T-helper 9 cell (primary cell): ENCODE results near the gene ACAP3.

Source experiments
- DNase-seq: peaks from one replicate; pipeline ENCODE4 v3.0.0-alpha.2; 2020

ACAP3 gene

DNA sequence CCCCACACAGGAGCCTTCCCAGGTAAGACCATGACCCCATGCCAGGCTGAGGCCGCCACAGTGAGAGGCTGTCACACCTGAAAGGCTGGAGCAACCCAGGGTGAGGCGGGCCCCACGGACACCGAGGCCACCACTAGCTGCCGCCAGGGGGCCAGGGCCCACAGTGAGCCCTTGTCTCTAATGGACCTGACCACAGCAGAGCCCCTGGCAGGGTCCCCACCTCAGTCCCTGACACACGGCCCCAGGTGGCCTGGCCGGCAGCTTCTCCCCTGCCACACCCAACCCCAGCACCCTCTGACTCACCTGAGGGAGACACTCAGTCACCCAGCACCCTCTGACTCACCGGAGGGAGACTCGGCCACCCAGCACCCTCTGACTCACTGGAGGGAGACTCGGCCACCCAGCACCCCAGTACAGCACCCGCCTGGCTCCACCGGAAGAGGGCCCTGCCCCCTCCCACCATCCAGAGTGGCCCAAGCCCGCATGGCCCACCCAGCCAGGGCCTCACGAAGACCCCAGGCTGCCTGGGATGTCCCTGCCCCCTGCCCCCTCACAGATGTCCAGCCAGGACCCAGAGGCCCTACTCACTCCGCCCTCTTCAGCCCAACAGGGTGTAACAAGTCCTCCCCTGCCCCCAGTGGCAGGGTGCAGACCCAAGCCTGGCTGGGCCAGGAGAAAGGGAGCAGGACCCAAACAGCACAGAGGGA is 37.1 kb upstream of the ACAP3 start:
- no peak for DNase-seq

DNA sequence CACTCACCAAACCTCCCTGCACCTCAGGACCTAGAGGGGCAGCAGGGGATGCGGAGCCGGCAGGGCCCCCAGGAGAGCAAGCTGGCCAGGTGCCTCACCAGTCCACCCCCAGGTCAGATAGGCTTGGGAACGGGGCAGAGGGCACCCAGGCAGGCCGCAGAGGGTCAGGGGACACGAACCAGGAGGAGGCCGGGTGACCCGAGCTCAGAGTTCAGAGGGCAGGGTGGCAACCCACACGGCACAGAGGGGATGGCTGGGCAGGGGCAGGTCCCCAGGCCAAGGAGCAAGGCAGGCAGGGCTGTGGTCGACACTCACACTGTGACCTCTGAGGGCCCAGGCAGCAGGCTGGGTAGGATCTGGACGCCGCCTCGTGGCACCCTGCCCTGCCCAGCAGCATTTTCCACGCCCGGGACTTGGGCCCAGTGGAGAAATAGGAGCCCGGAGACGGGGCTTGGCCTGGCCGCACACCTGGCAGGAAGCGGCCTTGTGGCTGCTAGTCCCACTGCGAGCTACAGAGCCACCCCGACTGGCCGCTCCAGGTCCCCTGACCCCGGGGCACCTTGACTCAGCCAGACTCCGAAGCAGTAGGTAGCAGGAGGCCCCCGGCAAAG is 36.2 kb upstream of the ACAP3 start:
- DNase-seq, result no peak

DNA sequence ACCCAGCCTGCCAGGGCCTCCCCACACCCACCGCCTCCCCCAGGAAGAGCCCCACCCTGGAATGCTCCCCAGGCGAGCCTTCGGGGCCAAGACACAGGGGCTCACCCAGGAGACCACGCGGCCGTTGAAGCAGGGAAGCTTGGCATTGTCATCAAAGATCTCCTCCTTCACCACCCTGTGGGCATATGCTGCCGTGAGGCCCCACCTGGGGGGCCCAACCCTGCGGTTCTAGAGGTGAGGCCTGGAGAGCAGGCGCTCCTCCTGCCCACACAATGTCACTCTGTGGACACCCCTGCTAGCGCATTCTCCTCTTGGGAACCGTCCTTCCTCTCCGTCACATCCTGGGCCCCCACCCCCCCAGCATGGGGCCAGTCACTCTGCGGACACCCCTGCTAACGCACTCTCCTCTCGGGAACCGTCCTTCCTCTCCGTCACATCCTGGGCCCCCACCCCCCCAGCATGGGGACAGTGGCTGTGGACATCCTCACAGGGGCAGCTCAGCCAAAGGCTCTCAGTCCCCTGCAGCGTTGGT is 34.9 kb upstream of the ACAP3 start:
- no peak for DNase-seq

DNA sequence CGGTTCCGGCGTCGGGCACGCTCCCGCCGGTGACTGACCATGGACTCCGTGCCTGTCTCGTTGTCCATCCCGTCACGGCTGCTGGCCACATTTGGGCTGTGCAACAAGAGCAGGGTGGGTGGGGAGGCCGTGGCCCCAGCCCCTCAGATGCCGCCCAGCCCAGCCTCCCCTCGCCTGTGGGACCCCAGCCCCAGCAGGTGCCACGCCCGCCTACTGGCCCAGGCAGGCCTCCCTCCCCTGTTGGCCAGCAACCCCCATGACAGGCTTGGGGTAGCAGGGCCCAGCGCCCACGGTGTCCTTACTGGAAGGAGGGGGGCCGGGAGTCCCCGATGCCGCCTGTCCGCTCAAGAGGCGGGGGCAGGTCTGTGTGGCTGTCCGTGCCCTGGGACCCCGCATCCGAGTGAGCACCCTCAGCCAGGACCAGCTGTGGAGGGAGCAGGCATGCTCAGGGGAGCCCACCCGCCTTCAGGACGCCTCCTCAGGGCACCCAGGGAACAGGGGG is 34.4 kb upstream of the ACAP3 start:
- no peak for DNase-seq

DNA sequence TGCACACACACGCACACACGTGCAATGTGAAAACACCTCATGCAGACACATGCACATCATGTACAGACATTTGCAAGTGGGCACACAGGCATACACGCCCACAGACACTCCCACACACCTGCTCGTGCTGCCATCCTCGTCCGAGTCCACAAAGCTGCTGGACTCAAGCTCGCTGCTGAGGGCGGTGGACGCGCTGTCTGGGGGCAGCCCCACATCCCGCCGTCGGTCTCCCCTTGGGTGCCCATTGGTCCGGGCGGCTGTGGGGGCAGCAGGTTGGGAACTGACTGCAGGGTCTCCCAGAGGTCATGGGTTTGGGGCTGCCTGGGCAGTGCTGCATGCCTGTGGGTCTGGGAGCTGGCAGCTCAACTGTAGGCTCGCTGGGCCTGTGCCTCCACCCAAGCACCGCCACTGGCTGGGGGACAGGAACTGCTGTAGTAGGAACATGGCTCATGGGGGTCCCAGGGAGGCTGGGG is 33.9 kb upstream of the ACAP3 start:
- no peak for DNase-seq

DNA sequence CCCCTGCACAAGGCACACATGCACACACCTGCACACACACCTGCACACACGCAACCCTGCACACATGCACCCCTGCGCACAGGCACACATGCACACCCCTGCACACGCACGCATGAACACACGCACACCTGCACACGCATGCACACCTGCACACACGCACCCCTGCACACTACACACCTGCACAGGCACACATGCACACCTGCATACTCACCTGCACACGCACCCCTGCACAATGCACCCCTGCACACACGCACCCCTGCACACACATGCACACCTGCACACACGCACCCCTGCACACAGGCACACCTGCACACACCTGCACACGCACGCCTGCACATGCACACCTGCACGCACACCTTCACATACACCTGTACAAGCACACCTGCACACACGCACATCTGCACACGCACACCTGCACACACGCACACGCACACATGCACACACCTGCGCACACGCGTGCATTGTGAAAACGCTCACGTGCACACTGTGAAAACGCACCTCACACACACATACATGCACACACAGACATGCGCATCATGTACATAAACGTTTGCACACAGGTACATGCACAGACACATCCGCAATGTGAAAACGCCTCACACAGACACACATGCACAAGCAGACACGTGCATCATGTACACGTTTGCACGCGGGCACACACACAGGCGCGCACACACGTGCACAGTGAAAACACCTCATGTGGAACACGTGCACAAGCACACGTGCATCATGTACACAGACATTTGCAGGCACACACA is 33.2 kb upstream of the ACAP3 start:
- DNase-seq, result no peak

DNA sequence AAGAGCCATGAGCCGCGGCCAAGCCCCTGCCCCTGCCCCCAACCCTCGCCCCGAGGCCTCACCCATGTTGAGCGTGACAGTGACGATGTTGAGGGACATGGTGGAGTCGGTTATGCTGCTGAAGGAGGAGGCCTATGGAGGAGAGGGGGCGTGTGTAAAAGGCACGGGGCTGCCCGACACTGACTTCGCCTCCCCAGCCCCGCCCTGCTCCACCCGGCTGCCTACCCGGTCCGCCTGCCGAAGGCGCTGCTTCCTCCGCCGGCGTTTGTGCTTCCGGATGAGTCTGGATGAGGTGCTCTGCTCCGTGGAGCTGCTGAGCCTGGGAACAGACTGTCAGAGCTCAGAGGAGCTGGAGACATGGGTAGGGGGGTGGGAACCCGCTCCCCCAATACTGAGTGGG is 32.5 kb upstream of the ACAP3 start:
- no peak for DNase-seq

DNA sequence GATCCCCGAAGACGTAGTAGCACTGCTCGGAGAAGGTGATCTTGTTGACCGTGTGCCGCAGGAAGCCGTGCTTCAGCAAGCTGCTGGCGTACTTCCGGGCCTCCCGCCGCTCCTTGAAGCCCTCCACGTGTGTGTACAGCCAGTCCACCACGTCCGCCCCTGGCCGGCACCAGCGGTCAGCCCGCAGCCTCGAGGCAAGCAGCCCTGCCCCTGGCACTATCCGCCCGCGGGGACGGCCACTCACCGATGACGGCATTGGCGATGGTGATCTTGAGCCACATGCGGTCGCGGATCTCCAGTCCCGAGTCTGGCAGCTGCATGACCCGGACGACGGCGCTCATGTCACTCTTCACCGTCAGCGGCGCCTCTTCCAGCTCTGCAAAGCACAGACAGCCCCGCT is 30.5 kb upstream of the ACAP3 start:
- DNase-seq, result no peak

DNA sequence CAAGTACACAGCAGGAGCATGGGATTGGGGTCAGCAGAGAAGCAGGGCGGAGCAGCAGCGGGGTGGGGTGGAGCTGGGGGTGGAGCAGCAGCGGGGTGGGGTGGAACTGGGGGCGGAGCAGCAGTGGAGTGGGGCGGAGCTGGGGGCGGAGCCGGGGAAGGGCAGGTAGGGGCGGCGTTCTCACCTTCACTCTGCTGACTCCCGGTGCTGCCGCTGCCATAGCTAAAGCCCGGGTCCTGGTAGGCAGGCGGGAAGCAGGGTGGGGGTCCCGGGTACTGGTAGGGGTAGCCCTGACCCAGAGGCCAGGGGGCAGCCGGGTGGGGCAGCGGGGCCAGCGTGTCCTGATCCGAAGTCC is 30.0 kb upstream of the ACAP3 start:
- DNase-seq, result no peak

DNA sequence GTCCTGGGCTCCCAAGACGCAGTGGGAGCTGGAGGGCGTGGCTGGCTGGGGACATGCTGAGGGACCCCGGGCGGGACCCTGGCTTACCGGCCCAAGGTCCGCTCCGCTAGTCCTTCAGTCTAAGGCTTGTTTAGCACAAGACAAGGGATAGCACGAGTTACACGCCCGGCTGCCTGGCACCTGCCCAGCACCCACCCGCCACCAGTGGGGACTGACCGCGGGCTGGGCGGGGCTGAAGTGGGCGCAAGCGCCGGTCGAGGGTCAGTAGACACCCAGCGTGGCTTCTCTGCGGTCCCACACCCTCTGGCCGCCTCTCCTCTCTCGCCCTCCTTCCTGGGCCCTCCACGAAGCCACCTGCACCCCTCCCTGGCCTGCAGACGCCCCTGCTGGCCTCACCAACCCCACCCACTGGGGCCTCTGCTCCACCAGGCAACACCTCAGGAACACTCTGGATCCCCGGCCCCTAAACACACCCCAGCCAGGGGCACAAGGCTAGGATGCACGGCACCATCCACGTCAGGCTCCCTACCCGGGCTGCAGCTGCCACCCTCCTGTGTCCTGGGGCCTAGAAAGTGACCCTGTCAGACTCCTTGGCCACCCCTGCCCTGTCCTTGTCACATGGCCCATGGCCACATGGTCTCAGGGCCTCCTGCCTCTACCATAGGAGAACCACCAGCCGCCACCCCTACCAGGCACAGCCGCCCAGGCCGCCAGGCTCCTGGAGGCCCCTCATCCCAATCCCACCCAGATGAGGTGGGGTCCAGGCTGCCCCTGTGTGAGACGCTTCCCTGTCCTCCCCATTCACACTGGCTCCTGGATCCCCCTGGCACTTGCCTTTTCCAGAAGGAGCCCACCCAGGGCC is 29.4 kb upstream of the ACAP3 start:
- no peak for DNase-seq

DNA sequence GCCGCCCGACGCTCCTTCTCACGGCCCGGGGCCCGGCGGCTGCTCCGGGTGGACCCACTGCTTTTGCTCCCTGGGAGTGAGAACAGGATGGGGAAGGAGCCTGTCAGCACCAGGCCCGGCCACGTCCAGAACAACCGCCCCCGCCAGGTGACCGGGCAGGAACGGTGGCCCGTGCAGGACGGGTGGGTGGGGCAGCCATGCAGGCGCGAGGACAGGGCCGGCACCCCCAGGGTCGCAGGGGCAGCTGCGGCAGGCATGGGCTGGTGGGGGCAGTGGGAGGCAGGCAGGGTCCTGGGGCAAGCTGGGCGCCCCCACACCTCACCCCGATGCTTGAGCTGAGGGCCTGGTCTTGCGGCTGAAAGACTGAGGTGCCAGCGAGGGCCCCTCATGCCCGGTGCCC is 28.7 kb upstream of the ACAP3 start:
- no peak for DNase-seq

DNA sequence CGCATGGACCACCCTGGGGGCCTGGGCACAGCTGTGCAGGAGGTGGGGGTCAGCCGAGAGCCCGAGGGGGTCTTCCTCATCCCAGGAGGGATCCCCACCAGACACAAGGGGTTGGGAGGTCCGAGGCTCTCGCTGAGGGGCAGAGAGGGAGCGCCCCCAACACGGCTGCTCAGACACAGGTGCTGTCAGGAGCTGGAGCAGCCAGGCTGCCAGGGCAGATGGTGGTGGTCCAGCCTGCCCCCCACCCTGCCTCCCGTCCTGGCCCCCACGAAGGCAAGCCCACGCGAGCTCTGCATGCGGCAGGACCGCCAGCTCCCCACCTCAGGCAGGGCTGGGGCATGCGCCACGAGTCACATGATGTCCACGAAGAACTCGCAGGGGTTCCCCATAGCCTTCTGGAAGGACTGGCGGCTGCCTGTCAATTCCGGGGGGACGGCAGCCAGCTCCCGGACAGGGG is 28.1 kb upstream of the ACAP3 start:
- DNase-seq, result no peak

DNA sequence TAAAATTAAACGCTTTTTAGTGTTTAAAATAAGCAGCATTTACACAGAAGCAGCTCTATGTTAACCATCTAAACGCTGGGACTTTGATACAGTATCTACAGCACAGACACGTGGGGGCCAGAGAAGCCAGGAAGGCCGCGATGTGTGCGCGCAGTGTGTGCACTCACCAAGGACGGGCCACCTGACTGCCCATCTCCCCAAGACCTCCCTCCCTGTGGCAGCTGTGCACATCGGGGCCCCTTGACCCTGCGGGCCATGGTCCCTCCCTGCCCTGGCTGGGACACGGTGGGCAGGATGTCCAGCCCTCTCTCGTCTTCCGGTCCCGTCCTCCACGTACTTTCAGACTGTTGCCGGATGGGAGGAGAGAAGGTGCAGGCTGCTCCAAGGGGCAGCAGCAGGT is 27.6 kb upstream of the ACAP3 start:
- DNase-seq, result no peak

DNA sequence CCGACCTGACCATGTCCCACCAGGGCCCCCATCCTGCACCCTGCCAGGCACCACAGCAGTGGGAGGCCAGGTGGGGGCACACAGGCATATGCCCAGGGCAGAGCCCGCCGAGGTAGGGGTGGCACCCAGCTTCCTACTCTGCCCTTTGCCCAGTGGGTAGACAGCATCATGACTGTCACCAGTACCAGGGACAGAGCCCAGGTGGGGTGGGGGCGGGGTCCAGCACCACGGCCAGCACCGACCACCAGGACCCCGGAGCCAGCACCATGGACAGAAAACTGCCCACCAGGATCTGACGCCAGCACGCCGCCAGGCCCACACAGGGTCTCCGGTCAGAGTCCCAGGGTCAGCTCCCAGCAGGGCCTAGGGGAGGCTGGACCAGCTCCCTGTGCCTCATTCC is 27.1 kb upstream of the ACAP3 start:
- DNase-seq, result no peak

DNA sequence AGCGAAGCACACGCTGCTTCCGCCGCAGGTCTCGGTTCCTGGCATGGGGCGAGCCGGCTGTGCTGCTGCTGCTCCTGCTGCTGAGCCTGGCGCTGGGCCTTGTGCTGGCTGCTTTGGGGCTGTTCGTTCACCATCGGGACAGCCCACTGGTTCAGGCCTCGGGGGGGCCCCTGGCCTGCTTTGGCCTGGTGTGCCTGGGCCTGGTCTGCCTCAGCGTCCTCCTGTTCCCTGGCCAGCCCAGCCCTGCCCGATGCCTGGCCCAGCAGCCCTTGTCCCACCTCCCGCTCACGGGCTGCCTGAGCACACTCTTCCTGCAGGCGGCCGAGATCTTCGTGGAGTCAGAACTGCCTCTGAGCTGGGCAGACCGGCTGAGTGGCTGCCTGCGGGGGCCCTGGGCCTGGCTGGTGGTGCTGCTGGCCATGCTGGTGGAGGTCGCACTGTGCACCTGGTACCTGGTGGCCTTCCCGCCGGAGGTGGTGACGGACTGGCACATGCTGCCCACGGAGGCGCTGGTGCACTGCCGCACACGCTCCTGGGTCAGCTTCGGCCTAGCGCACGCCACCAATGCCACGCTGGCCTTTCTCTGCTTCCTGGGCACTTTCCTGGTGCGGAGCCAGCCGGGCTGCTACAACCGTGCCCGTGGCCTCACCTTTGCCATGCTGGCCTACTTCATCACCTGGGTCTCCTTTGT is 26.0 kb upstream of the ACAP3 start:
- no peak for DNase-seq

DNA sequence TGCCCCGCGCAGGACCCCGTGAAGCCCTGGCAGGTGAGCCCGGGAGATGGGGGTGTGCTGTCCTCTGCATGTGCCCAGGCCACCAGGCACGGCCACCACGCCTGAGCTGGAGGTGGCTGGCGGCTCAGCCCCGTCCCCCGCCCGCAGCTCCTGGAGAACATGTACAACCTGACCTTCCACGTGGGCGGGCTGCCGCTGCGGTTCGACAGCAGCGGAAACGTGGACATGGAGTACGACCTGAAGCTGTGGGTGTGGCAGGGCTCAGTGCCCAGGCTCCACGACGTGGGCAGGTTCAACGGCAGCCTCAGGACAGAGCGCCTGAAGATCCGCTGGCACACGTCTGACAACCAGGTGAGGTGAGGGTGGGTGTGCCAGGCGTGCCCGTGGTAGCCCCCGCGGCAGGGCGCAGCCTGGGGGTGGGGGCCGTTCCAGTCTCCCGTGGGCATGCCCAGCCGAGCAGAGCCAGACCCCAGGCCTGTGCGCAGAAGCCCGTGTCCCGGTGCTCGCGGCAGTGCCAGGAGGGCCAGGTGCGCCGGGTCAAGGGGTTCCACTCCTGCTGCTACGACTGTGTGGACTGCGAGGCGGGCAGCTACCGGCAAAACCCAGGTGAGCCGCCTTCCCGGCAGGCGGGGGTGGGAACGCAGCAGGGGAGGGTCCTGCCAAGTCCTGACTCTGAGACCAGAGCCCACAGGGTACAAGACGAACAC is 25.2 kb upstream of the ACAP3 start:
- DNase-seq, result no peak

DNA sequence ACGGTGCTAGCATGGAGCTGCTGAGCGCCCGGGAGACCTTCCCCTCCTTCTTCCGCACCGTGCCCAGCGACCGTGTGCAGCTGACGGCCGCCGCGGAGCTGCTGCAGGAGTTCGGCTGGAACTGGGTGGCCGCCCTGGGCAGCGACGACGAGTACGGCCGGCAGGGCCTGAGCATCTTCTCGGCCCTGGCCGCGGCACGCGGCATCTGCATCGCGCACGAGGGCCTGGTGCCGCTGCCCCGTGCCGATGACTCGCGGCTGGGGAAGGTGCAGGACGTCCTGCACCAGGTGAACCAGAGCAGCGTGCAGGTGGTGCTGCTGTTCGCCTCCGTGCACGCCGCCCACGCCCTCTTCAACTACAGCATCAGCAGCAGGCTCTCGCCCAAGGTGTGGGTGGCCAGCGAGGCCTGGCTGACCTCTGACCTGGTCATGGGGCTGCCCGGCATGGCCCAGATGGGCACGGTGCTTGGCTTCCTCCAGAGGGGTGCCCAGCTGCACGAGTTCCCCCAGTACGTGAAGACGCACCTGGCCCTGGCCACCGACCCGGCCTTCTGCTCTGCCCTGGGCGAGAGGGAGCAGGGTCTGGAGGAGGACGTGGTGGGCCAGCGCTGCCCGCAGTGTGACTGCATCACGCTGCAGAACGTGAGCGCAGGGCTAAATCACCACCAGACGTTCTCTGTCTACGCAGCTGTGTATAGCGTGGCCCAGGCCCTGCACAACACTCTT is 24.5 kb upstream of the ACAP3 start:
- no peak for DNase-seq

DNA sequence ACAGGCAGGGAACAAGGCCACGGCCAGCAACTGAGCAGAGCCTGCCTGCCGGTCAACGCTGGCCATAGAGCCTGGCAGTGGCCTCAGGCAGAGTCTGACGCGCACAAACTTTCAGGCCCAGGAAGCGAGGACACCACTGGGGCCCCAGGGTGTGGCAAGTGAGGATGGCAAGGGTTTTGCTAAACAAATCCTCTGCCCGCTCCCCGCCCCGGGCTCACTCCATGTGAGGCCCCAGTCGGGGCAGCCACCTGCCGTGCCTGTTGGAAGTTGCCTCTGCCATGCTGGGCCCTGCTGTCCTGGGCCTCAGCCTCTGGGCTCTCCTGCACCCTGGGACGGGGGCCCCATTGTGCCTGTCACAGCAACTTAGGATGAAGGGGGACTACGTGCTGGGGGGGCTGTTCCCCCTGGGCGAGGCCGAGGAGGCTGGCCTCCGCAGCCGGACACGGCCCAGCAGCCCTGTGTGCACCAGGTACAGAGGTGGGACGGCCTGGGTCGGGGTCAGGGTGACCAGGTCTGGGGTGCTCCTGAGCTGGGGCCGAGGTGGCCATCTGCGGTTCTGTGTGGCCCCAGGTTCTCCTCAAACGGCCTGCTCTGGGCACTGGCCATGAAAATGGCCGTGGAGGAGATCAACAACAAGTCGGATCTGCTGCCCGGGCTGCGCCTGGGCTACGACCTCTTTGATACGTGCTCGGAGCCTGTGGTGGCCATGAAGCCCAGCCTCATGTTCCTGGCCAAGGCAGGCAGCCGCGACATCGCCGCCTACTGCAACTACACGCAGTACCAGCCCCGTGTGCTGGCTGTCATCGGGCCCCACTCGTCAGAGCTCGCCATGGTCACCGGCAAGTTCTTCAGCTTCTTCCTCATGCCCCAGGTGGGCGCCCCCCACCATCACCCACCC is 23.6 kb upstream of the ACAP3 start, which contains the start of gene TAS1R3:
TSS of gene TAS1R3 (plus strand) at position 213 of the 898 bp plus-strand sequence. CDS start at position 279, 66 bp downstream.
- no peak for DNase-seq

DNA sequence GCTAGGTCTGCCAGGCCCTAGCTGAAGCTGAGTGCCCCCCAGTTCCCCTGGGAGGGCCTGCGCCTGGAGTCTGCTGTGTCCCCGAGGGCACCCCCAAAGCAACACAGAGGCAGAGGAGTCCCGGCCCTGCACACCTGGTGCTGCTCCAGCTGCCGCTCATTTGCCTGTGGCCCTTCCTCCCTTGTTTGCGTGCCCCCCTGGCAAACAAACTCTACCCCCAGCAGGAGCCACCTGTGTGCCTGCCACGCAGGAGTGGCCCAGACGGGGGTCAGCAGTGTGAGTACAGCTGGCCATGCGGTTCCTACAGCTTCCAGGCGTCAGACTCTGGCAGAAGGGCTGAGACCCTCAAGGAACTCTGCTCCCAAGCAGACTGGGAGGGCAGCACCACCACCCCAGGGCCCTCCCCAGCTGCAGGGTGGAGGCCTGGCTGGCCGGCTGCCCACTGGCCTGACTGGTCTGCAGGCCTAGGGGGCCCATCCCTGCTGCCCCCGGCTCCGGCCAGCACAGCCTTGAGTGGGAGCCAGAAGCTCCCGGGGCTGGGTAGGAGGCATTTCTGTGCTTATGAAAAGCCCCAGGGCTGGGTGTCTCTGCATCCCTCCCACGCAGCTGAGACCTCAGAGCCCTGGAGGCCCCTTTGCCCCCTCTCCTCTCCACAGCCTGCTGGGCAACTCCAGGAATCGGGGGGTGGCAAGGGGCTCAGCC is 22.8 kb upstream of the ACAP3 start:
- DNase-seq, result no peak
